OCI-LY1 (cell line): Measurements from ENCODE around the gene PSD4.
"Not testable (repeated sequence)": the region's sequence is repeated elsewhere in the genome, so short reads cannot be mapped to it uniquely, and the experiment has no call there.

Experiments
- H2AFZ ChIP-seq: fragments of 200-600 bp; sonication (generic), shearing (Covaris generic); 2 replicates; pipeline ENCODE4 v1.6.0; 2014; ENCODE audit warnings: antibody characterized with exemption, mild to moderate bottlenecking, low read length
- H3F3A ChIP-seq: fragments of 200-600 bp; sonication (generic), shearing (Covaris generic); 2 replicates; pipeline ENCODE4 v1.6.0; 2014; ENCODE audit warnings: mild to moderate bottlenecking, antibody characterized with exemption, low read length, moderate library complexity; ENCODE audit not compliant: insufficient read depth
- H3K27ac ChIP-seq: fragments of 200-600 bp; sonication (generic); 2 replicates; pipeline ENCODE4 v1.5.1; 2014; ENCODE audit warnings: low read length, mixed run types, mild to moderate bottlenecking, low read depth; ENCODE audit not compliant: poor library complexity, severe bottlenecking
- H3K27me3 ChIP-seq: fragments of 200-600 bp; sonication (generic); 2 replicates; pipeline ENCODE4 v1.6.0; 2014; ENCODE audit warnings: antibody characterized with exemption, mild to moderate bottlenecking, low read length, moderate library complexity; ENCODE audit not compliant: insufficient read depth
- H3K36me3 ChIP-seq: fragments of 200-600 bp; sonication (generic); 2 replicates; pipeline ENCODE4 v1.6.1; 2014; ENCODE audit warnings: mild to moderate bottlenecking, antibody characterized with exemption, low read length, moderate library complexity, mixed read lengths; ENCODE audit not compliant: insufficient read depth
- H3K4me1 ChIP-seq: fragments of 200-600 bp; sonication (generic); 2 replicates; pipeline ENCODE4 v1.5.1; 2014; ENCODE audit warnings: mild to moderate bottlenecking, low read length, moderate library complexity; ENCODE audit not compliant: insufficient read depth, severe bottlenecking
- H3K4me2 ChIP-seq: fragments of 200-600 bp; sonication (generic), shearing (Covaris generic); 2 replicates; pipeline ENCODE4 v1.6.1; 2014; ENCODE audit warnings: low read length
- H3K4me3 ChIP-seq: fragments of 200-600 bp; sonication (generic); 2 replicates; pipeline ENCODE4 v1.5.1; 2014; ENCODE audit warnings: low read length, low read depth, mild to moderate bottlenecking, mixed read lengths; ENCODE audit not compliant: poor library complexity, severe bottlenecking
- H3K79me2 ChIP-seq: fragments of 200-600 bp; shearing (Covaris generic); 2 replicates; pipeline ENCODE4 v1.6.1; 2016; ENCODE audit warnings: mixed run types, low read length, mixed read lengths; ENCODE audit not compliant: insufficient read depth
- H3K9ac ChIP-seq: fragments of 200-600 bp; sonication (generic), shearing (Covaris generic); 2 replicates; pipeline ENCODE4 v1.6.1; 2014; ENCODE audit warnings: mild to moderate bottlenecking, low read length, mixed read lengths
- H3K9me2 ChIP-seq: fragments of 200-600 bp; sonication (generic), shearing (Covaris generic); 2 replicates; pipeline ENCODE4 v1.6.1; 2014; ENCODE audit warnings: low read depth, mild to moderate bottlenecking, low read length, mixed read lengths
- H3K9me3 ChIP-seq: fragments of 200-600 bp; shearing (Covaris generic); 2 replicates; pipeline ENCODE4 v1.6.1; 2014; ENCODE audit warnings: low read length, mixed read lengths
- H4K20me1 ChIP-seq: fragments of 200-600 bp; sonication (generic), shearing (Covaris generic); 2 replicates; pipeline ENCODE4 v1.6.0; 2016; ENCODE audit warnings: mild to moderate bottlenecking, low read length; ENCODE audit not compliant: insufficient read depth
- EZH2 ChIP-seq: fragments of 200-600 bp; sonication (generic), shearing (Covaris generic); IDR thresholded peaks from 2 replicates; pipeline ENCODE4 v1.8.0; 2017; ENCODE audit warnings: borderline replicate concordance, mixed run types, mild to moderate bottlenecking, antibody characterized with exemption, low read length, moderate library complexity, mixed read lengths
- TF ChIP-seq, protein P1 (sequence below): fragments of 200-600 bp; sonication (generic), shearing (Covaris generic); IDR thresholded peaks from 2 replicates; pipeline ENCODE4 v1.5.1; 2017; ENCODE audit warnings: mild to moderate bottlenecking, antibody characterized with exemption, low read length, moderate library complexity, mixed read lengths

Gene PSD4

DNA sequence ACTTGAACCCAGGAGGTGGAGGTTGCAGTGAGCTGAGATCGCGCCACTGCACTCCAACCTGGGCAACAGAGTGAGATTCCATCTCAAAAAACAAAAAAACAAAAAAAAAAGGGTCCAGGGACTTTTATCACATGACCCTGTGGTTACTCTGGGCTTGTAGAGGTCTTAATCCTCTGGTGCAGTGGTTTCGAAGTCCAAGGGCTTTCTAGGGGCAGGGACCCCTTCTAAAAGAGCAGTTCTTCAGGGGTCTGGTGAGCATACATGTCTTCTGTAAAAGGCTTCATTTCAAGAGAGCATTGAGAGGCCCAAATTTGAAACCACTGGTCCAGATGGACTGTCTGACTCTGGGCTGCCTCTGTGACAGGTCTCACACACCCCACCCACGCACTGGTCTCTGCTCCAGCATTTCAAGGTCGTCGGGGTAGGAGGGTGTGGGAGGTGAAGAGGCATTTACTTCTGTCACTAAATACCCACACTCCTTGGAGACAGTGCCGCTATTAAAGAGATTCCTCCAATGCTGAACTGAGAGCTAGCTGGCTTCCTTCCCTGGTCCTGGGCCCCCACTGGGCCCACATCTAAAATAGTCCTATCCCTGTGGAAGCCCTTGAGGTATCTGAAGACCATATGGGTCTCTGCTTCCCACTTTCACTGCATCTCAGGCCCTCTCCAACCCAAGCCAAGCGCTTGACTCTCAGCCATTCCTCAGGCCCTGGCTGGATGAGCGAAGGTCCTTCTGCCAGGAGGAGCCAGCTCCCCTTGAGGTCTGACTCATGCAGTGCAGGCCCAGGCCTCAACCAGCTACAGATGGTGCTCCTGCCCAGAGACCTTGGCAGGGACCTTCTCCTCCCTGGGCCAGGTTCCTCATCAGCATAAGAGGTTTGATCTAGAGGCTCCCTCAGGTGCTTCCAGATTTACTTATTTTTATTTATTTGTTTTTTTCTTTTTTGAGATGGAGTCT, 60.1 kb downstream of the PSD4 start:
- no peaks in the 10 kb centered on the region for H3K36me3 ChIP-seq
- no peak overlapping the region for H3K9ac ChIP-seq
- no peak overlapping the region for H2AFZ ChIP-seq
- no peaks in the 10 kb centered on the region for H3F3A ChIP-seq
- H4K20me1 ChIP-seq: no peaks in the 10 kb centered on the region
- H3K79me2 ChIP-seq: no peaks in the 10 kb centered on the region
- no peak overlapping the region for H3K4me2 ChIP-seq
- H3K9me3 ChIP-seq: no peaks in the 10 kb centered on the region
- TF ChIP-seq EZH2: no peak
- TF ChIP-seq, protein P1, sequence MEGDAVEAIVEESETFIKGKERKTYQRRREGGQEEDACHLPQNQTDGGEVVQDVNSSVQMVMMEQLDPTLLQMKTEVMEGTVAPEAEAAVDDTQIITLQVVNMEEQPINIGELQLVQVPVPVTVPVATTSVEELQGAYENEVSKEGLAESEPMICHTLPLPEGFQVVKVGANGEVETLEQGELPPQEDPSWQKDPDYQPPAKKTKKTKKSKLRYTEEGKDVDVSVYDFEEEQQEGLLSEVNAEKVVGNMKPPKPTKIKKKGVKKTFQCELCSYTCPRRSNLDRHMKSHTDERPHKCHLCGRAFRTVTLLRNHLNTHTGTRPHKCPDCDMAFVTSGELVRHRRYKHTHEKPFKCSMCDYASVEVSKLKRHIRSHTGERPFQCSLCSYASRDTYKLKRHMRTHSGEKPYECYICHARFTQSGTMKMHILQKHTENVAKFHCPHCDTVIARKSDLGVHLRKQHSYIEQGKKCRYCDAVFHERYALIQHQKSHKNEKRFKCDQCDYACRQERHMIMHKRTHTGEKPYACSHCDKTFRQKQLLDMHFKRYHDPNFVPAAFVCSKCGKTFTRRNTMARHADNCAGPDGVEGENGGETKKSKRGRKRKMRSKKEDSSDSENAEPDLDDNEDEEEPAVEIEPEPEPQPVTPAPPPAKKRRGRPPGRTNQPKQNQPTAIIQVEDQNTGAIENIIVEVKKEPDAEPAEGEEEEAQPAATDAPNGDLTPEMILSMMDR: no peak
- H3K4me1 ChIP-seq: no peaks in the 10 kb centered on the region
- H3K9me2 ChIP-seq: no peaks in the 10 kb centered on the region
- no peak overlapping the region for H3K27ac ChIP-seq
- H3K4me3 ChIP-seq: no peak overlapping the region
- no peaks in the 10 kb centered on the region for H3K27me3 ChIP-seq

DNA sequence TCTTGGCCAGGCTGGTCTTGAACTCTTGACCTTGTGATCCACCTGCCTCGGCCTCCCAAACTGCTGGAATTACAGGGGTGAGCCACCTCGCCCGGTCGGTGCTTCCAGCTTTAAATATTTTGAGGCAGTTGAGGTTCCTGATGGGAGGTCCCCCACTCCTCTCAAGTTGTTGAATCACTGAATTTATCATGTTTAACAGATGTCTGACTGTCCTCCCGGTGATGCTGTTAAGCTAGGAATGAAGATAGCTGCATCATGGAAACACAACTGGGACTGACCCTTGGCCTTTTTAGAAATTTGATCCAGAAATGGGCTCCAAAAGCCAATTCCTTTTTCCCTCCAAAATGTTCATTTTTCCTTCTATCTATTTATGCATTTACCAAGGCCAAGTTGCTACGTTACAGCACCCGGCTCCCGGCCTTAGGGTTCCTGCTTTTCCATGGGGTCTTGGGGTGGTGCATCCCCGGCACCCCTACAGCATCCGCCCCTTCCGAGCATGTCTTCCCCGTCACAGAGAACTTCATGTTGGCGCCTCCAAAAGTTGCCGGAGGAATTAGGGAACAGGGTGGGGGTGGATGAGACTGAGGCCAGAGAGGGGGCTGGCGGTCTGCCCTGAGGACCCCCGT, 61.1 kb downstream of the PSD4 start:
- no peak overlapping the region for H3K9ac ChIP-seq

DNA sequence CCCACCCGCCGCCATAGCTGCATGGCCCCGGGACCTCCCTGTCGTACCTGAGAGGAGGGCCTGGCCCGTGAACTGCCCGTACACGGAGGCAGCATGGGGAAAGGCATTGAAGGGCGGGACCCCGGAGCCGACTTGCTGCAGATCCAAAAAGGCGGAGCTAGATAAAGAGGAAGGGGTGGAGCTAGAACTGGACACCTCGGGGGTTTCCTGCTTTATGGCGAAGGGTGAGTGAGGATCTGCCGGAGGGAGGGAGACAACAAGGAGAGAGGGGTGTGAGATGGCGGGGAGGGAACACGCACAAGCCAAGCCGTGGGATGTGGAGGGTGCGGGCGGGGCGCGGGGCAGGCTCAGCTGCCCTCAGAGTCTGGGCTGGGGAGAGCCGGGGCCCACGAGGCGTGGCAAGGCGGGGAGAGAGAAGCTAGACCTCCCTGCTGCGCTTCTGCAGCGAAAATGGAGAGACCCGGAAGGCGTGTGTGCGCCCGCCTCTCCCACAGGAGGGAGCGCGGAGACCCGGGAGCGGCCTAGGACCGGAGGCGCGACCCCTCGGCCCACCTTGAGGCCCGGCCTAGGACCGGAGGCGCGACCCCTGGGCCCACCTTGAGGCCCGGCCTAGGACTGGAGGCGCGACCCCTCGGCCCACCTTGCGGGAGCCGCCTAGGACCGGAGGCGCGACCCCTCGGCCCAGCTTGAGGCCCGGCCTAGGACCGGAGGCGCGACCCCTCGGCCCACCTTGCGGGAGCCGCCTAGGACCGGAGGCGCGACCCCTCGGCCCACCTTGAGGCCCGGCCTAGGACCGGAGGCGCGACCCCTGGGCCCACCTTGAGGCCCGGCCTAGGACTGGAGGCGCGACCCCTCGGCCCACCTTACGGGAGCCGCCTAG, 61.8 kb downstream of the PSD4 start:
- not testable (repeated sequence) for H3K9ac ChIP-seq, H4K20me1 ChIP-seq, H3K4me1 ChIP-seq, H2AFZ ChIP-seq, H3K36me3 ChIP-seq, H3K9me2 ChIP-seq, H3K4me2 ChIP-seq, H3K27ac ChIP-seq, H3K4me3 ChIP-seq, H3K79me2 ChIP-seq, H3F3A ChIP-seq, H3K9me3 ChIP-seq, H3K27me3 ChIP-seq

More for the DNA sequence above, 61.1 kb downstream of the PSD4 start:
- Histone ChIP-seq H3K27me3 (no peaks in the 10 kb centered on the region; the same call in 1 of the 2 replicates), H3K36me3 (no peaks in the 10 kb centered on the region), H3K9me3 (no peaks in the 10 kb centered on the region), H4K20me1 (no peaks in the 10 kb centered on the region), H3F3A (no peaks in the 10 kb centered on the region), H3K4me3 (no peak overlapping the region), H3K9me2 (no peaks in the 10 kb centered on the region), H2AFZ (no peak overlapping the region), H3K27ac (no peak overlapping the region), H3K79me2 (no peaks in the 10 kb centered on the region), H3K4me1 (no peaks in the 10 kb centered on the region), H3K4me2 (no peak overlapping the region)
- TF ChIP-seq EZH2: no peak
- TF ChIP-seq, protein P1: no peak
